Glutamatergic neuron (in vitro differentiated cells): ENCODE results near the gene INPP5B. TPM values are rescaled to one million over a fixed set of nuclear protein-coding genes. Genes with fewer than 3 reads are reported as not detected.

Source experiments
- DNase-seq: peaks from one replicate; pipeline ENCODE4 v3.0.0; 2022
- H3K27ac Mint-ChIP-seq: one replicate; pipeline ENCODE4 v1.8.0; 2020; ENCODE audit warnings: mild to moderate bottlenecking, mixed read lengths, inconsistent platforms; ENCODE audit not compliant: unreplicated experiment
- H3K27me3 Mint-ChIP-seq: one replicate; pipeline ENCODE4 v1.8.0; 2020; ENCODE audit warnings: mild to moderate bottlenecking, moderate library complexity, mixed read lengths, inconsistent platforms; ENCODE audit not compliant: unreplicated experiment
- H3K36me3 Mint-ChIP-seq: one replicate; pipeline ENCODE4 v1.8.0; 2020; ENCODE audit warnings: mild to moderate bottlenecking, mixed read lengths, inconsistent platforms; ENCODE audit not compliant: unreplicated experiment
- H3K4me1 Mint-ChIP-seq: one replicate; pipeline ENCODE4 v1.8.0; 2020; ENCODE audit warnings: mild to moderate bottlenecking, low read depth, mixed read lengths, inconsistent platforms; ENCODE audit not compliant: unreplicated experiment
- H3K4me3 Mint-ChIP-seq: one replicate; pipeline ENCODE4 v1.8.0; 2020; ENCODE audit warnings: mild to moderate bottlenecking, mixed read lengths, inconsistent platforms; ENCODE audit not compliant: unreplicated experiment
- H3K9me3 Mint-ChIP-seq: one replicate; pipeline ENCODE4 v1.8.0; 2020; ENCODE audit warnings: mild to moderate bottlenecking, moderate library complexity, mixed read lengths, inconsistent platforms; ENCODE audit not compliant: unreplicated experiment
- CTCF ChIP-seq: fragments of 200-600 bp; sonication (generic); IDR thresholded peaks from one replicate; pipeline ENCODE4 v1.5.0; 2021; ENCODE audit not compliant: partially characterized antibody, unreplicated experiment
- total RNA-seq: library from RNA; stranded (reverse); fragmentation: NEBNext Ultra II Directional; extraction: Animal tissue kit (Norgen Biotek cat#: 25700); gene quantifications from one replicate; pipeline ENCODE4 v1.2.1, GENCODE V29; 2021; ENCODE audit not compliant: unreplicated experiment

The INPP5B gene
- total RNA-seq, 1 donor from 2014 or later = 19.3 TPM

GRCh38 chr1:37951783-37952624 is 5.2 kb upstream of the INPP5B start:
- no peaks in the 10 kb centered on the region for H3K27me3 Mint-ChIP-seq
- H3K27ac Mint-ChIP-seq = no peak overlapping the region
- no peaks in the 10 kb centered on the region for H3K9me3 Mint-ChIP-seq

DNA sequence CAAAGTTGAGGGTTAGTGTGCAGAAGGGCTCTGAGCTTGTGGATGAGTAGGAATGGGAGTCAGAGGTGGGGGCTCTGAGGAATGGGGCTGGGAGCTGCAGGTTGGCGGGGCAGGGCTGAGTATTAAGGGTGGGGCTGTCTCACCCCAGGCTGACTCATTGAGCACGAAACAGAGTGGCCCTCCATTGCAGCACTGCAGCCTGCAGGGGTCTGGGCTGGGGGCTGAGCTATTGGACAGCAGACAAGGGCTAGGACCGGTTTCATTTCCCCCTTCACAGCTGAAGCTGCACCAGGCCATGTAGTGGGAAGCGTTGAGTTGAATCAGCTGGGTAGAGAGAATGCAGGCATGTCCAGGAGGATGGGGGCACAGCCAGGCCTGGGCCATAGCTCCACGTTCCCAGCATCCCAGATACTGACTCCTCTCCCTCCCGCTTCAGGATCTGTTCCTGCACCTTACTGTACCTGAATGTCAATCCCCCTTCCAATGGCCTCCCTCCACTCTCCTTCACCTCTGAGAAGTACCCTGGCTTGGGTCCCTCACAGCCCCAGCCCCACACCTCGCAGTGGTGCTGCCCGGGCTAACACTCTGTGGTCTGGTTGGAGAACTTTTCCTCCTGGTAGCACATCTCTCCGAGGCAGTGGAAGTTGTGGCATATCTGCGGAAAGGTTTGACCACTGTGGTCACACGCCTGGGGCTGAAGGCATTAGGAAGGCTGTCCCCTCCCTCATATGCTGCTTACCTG is 4.4 kb upstream of the INPP5B start:
- TF ChIP-seq CTCF = no peak
- H3K36me3 Mint-ChIP-seq = no peaks in the 10 kb centered on the region
- H3K27ac Mint-ChIP-seq = no peak overlapping the region
- peaks cover 4% of the 10 kb centered on the region for H3K4me1 Mint-ChIP-seq
- H3K27me3 Mint-ChIP-seq = peaks cover 3% of the 10 kb centered on the region
- DNase-seq = no peak
- no peak overlapping the region for H3K4me3 Mint-ChIP-seq
- H3K9me3 Mint-ChIP-seq = no peaks in the 10 kb centered on the region

More at GRCh38 chr1:37951783-37952624, 5.2 kb upstream of the INPP5B start:
- H3K4me1 Mint-ChIP-seq = peaks cover 4% of the 10 kb centered on the region
- no peaks in the 10 kb centered on the region for H3K36me3 Mint-ChIP-seq
- DNase-seq = no peak
- TF ChIP-seq CTCF = no peak
- H3K4me3 Mint-ChIP-seq = no peak overlapping the region

- Mint-ChIP-seq H3K9me3 (no peaks in the 10 kb centered on the region), H3K36me3 (no peaks in the 10 kb centered on the region), H3K27me3 (peaks cover 3% of the 10 kb centered on the region), H3K4me3 (no peak overlapping the region), H3K27ac (no peak overlapping the region), H3K4me1 (peaks cover 4% of the 10 kb centered on the region)
- TF ChIP-seq CTCF = no peak
- DNase-seq = no peak
These were observed 2.8 kb upstream of the INPP5B start for GRCh38 chr1:37949524-37950152.

GRCh38 chr1:37948841-37949240 is 2.0 kb upstream of the INPP5B start:
- Mint-ChIP-seq H3K4me1 (no peaks in the 10 kb centered on the region), H3K4me3 (no peak overlapping the region), H3K27me3 (peaks cover 3% of the 10 kb centered on the region), H3K27ac (no peak overlapping the region), H3K36me3 (no peaks in the 10 kb centered on the region), H3K9me3 (no peaks in the 10 kb centered on the region)
- no peak for TF ChIP-seq CTCF
- no peak for DNase-seq
